Activated CD4-positive, alpha-beta memory T cell treated with anti-CD3 and anti-CD28 coated beads for 36 hours (primary cell): ENCODE results near the gene OGFOD2. TPM values are rescaled to one million over a fixed set of nuclear protein-coding genes. Genes with fewer than 3 reads are reported as not detected.
"Not testable (repeated sequence)": the region's sequence is repeated elsewhere in the genome, so short reads cannot be mapped to it uniquely, and the experiment has no call there.

Source experiments
- CTCF ChIA-PET: fragments of 350-600 bp; sonication (Branson Sonifier 250); formaldehyde crosslinking; loops from one replicate; lab custom pipeline; 2021; ENCODE audit warnings: antibody characterized with exemption, inconsistent platforms; lab: Charles Lee
- POLR2A ChIA-PET: fragments of 350-600 bp; sonication (Branson Sonifier 250); formaldehyde crosslinking; loops from one replicate; lab custom pipeline; 2021; ENCODE audit warnings: antibody characterized with exemption; lab: Charles Lee
- DNase-seq: peaks from one replicate; pipeline ENCODE4 v3.0.0-alpha.2; 2020
- H3K27ac Mint-ChIP-seq: one replicate; pipeline ENCODE4 v1.8.0; 2021; ENCODE audit warnings: mixed read lengths
- H3K27me3 Mint-ChIP-seq: one replicate; pipeline ENCODE4 v1.8.0; 2021; ENCODE audit warnings: mixed read lengths
- H3K36me3 Mint-ChIP-seq: one replicate; pipeline ENCODE4 v1.8.0; 2021; ENCODE audit warnings: mixed read lengths
- H3K4me1 Mint-ChIP-seq: one replicate; pipeline ENCODE4 v1.8.0; 2021; ENCODE audit warnings: low read depth, mixed read lengths
- H3K4me3 Mint-ChIP-seq: one replicate; pipeline ENCODE4 v1.8.0; 2021; ENCODE audit warnings: mild to moderate bottlenecking, mixed read lengths
- H3K9me3 Mint-ChIP-seq: one replicate; pipeline ENCODE4 v1.8.0; 2021; ENCODE audit warnings: mixed read lengths
- intact Hi-C: fragments of 100-400 bp; cut with micrococcal nuclease; formaldehyde crosslinking; loops from one replicate; pipeline ENCODE4 v1.15.1; 2023
- total RNA-seq, 2 experiments: library from RNA; stranded (reverse); gene quantifications; one replicate each; pipeline ENCODE4 v1.2.3, GENCODE V29; 2021

Gene OGFOD2
- total RNA-seq: 10 to 100 TPM; 22.6 to 23.7 TPM

DNA sequence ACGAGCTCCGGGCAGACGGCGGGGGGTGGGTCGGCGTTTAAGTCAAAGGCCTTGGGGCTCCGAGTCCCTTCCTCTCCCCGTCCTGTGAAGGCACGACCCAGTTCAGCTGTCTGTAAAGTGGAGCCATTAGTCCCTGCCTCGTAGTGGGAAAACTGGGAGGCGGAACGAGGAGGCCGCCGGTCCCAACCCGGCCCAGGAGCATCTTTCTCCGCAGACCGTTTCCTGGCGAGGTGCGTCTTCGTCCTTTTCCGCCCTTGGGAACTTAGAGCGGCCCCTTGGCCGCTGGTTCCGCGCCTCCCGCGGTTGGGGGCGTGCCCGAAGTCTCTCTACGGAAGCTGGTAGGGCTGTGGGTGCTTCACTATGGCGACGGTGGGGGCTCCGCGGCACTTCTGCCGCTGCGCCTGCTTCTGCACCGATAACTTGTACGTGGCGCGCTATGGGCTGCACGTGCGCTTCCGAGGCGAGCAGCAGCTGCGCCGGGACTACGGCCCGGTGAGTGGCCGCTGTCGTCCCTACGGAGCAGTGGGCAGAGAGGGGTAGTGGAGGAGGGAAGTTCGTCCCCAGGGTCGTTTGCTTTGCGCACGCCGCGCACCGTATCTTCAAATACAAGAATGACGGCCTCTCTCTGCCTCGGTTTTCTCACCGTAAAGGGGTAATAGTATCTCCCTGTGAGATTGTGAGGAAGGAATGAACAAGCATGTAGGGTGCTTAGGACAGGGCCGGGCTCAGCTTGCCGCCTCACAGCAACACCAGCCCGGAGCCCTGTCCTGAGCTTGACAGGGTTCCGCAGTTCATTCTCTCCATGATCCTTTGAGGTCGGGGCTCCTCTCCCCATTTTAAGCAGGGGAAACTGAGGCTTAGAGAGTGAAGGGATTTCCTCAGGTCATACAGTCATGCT, at the start of gene OGFOD2:
OGFOD2 (plus strand) TSS at position 353 of the 898 bp plus-strand sequence; CDS start at position 361, 8 bp downstream.
- H3K9me3 Mint-ChIP-seq: no peaks in the 10 kb centered on the region
- H3K36me3 Mint-ChIP-seq: no peaks in the 10 kb centered on the region
- peaks cover 28% of the 10 kb centered on the region for H3K4me1 Mint-ChIP-seq
- intact Hi-C loops: loop anchor here (1.0 to 10.0 kb wide), 8 partner anchors 9 to 626 kb away; partner anchors contain the start of genes ABCB9, MPHOSPH9, MTRFR and SBNO1
- ChIA-PET POLR2A (interaction anchor here (0.6 to 2.2 kb wide), 8 partner anchors 8 to 608 kb away, joined by 3 to 12 read pairs (median 6); partner anchors contain the start of genes ABCB9, MPHOSPH9 and MTRFR), CTCF (interaction anchor here (1.0 to 2.4 kb wide), 12 partner anchors 9 to 267 kb away, joined by 3 to 13 read pairs (median 4); partner anchors contain the start of genes ABCB9 and PITPNM2)
- H3K27me3 Mint-ChIP-seq: no peaks in the 10 kb centered on the region
- H3K27ac Mint-ChIP-seq: peak within 1 kb of the TSS; percentile 99
- peak; percentile 96 for DNase-seq
- peak within 1 kb of the TSS; percentile 98 for H3K4me3 Mint-ChIP-seq

DNA sequence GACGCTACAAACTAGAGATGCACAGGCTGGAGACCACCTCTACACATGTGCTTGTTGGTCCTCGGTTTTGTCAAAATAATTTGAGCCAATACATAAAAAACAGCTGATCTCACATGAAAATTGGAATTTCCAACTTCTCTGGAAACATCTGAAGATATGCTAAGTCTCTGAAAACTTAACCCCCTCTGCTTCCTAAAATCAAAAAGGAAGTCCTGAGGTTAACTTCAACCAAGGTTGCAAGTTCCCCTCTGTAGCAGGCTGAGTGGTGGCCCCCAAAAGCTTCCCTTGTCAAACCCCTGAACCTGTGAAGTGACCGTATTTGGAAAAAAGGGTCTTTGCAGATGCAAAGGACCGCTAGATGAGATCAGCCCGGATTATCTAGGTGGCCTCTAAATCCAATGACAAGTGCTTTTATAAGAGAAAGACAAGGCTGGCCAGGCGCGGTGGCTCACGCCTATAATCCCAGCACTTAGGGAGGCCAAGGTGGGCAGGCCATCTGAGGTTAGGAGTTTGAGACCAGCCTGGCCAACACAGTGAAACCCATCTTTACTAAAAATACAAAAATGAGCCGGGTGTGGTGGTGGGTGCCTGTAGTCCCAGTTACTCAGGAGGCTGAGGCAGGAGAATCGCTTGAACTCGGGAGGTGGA, 47.2 kb upstream of the OGFOD2 start:
- DNase-seq: no peak
- no peaks in the 10 kb centered on the region for H3K4me1 Mint-ChIP-seq
- no peak overlapping the region for H3K4me3 Mint-ChIP-seq
- ChIA-PET CTCF (interaction anchor here (0.9 kb wide), 1 partner anchor 67 kb away, joined by 3 read pairs; no protein-coding TSS in a partner anchor), POLR2A (no interaction called here)
- H3K27me3 Mint-ChIP-seq: no peaks in the 10 kb centered on the region
- H3K9me3 Mint-ChIP-seq: no peaks in the 10 kb centered on the region
- intact Hi-C loops: no loop called here
- H3K36me3 Mint-ChIP-seq: no peaks in the 10 kb centered on the region
- H3K27ac Mint-ChIP-seq: no peak overlapping the region

DNA sequence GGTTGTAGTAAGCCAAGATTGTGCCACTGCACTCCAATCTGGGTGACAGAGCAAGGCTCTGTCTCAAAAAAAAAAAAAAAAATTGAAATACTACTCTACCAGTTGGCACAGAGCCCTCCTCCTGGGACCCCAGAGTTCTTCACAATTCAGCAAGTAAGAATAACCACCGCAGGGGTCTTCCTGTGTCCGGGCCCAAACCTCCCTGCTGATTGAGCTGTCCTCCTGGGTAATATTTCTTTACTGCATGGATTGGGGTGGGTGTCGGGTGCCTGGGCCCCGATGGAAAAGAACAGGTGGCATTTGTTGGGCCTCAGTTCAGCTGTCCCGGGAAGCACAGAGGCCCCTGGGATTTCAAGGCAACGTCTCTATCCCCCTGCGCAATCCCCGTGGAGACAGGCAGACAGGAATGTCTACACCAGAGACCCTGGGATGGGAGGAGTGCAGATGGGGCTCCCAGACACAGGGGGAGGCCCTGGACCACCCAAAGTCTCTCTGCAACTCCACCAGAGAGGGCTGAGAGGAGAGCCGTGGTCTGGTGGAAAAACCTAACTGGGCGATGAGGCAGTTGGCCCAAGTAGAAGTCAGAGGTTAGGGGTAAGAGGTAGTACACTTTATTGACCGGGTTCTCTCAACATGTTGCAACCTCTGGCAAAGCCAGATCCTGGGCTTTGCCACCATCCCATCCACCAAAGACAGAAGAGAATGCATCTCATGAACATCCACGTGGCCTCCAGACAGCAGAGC, 46.5 kb upstream of the OGFOD2 start:
- Mint-ChIP-seq H3K27ac (no peak overlapping the region), H3K36me3 (no peaks in the 10 kb centered on the region), H3K4me1 (no peaks in the 10 kb centered on the region), H3K4me3 (no peak overlapping the region), H3K9me3 (no peaks in the 10 kb centered on the region), H3K27me3 (no peaks in the 10 kb centered on the region)
- no peak for DNase-seq
- ChIA-PET CTCF (interaction anchor here (0.9 kb wide), 1 partner anchor 68 kb away, joined by 3 read pairs; no protein-coding TSS in a partner anchor), POLR2A (no interaction called here)
- intact Hi-C loops: no loop called here

DNA sequence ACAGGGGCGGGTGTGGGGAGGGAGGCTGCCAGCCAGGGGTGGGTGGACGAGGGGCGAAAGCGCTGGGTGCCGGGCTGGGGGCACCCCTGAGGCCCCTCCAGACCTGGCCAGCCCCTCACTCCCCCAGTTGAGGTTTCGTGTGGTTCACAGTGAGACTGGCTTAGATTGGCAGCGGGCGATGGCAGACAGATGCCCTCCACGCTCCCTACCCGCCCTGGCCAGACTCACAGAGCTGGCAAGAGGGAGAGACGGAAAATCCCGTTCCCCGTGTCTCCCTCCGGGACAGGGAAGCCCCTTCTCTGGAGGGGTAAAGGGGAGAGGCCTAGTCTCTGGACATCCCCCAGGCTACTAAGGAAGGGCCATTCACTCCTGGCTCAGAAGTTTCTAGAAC, 45.9 kb upstream of the OGFOD2 start:
- ChIA-PET POLR2A (no interaction called here), CTCF (interaction anchor here (0.9 kb wide), 1 partner anchor 68 kb away, joined by 3 read pairs; no protein-coding TSS in a partner anchor)
- H3K4me3 Mint-ChIP-seq: no peak overlapping the region
- intact Hi-C loops: no loop called here
- no peak for DNase-seq
- H3K27ac Mint-ChIP-seq: no peak overlapping the region
- H3K9me3 Mint-ChIP-seq: no peaks in the 10 kb centered on the region
- no peaks in the 10 kb centered on the region for H3K27me3 Mint-ChIP-seq
- H3K36me3 Mint-ChIP-seq: no peaks in the 10 kb centered on the region
- H3K4me1 Mint-ChIP-seq: no peaks in the 10 kb centered on the region

DNA sequence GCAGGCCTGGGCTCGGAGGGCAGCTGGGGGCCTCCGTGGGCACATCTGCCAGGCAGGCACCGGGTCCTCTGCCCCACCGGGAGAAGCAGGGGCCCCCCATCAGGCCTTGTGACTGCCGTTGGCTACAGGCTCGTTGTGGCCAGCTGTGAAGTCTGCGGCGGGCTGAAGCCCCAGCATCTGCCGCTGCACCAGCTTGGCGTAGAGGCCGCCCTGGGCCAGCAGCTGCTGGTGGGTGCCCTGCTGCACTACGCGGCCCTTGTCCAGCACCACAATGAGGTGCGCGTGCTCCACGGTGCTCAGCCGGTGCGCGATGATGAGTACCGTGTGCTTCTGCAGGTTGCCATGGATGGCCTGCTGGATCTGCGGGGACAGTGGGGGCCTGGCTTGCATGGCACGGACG, 45.2 kb upstream of the OGFOD2 start:
- Mint-ChIP-seq H3K27me3 (no peaks in the 10 kb centered on the region), H3K4me1 (no peaks in the 10 kb centered on the region), H3K27ac (no peak overlapping the region), H3K36me3 (no peaks in the 10 kb centered on the region), H3K9me3 (no peaks in the 10 kb centered on the region), H3K4me3 (no peak overlapping the region)
- intact Hi-C loops: no loop called here
- POLR2A ChIA-PET: no interaction called here
- CTCF ChIA-PET: interaction anchor here (1.1 kb wide), 1 partner anchor 23 kb away, joined by 4 read pairs; no protein-coding TSS in a partner anchor
- no peak for DNase-seq

DNA sequence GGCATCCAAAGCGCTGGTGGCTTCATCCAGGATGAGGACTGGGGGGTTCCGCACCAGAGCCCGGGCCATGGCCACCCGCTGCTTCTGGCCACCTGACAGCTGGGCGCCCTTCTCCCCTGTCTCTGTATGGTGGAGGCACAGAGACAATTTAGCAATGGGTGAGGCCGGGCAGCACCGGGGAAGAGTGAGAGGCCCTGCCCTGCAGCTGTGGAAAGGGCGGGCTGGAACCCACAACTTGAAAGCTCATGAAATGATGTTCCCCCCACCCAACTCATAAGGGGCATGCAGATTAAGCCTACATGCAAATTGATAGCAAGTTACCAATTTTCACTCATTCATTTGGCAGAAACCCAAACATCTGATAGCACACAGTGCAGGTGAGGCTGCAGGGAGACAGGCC, 42.8 kb upstream of the OGFOD2 start:
- ChIA-PET CTCF (no interaction called here), POLR2A (no interaction called here)
- no peak overlapping the region for H3K4me3 Mint-ChIP-seq
- no peak overlapping the region for H3K27ac Mint-ChIP-seq
- intact Hi-C loops: no loop called here
- no peaks in the 10 kb centered on the region for H3K27me3 Mint-ChIP-seq
- no peak for DNase-seq
- H3K36me3 Mint-ChIP-seq: no peaks in the 10 kb centered on the region
- no peaks in the 10 kb centered on the region for H3K4me1 Mint-ChIP-seq
- H3K9me3 Mint-ChIP-seq: no peaks in the 10 kb centered on the region

DNA sequence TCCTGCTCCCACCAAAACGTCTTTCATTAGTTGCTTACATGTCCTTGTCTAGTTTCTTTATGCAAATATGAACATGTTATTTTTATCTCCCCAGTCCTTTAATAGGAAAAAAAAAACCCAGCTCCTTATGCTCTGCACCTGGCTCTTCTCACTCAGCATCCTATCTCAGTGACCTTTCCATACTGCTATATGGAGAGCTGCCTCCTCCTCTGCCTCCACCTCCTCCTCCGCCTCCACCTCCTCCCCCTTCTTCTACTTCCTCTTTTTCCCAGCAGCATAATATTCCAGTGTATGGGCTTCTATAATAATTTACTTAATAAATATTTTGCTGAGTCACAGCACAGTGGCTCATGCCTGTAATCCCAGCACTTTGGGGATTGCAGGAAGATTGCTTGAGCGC, 40.3 kb upstream of the OGFOD2 start:
- no peak overlapping the region for H3K27ac Mint-ChIP-seq
- no peak for DNase-seq
- H3K4me3 Mint-ChIP-seq: no peak overlapping the region
- no peaks in the 10 kb centered on the region for H3K27me3 Mint-ChIP-seq
- no peaks in the 10 kb centered on the region for H3K4me1 Mint-ChIP-seq
- H3K9me3 Mint-ChIP-seq: no peaks in the 10 kb centered on the region
- ChIA-PET POLR2A (no interaction called here), CTCF (interaction anchor here (0.9 kb wide), 1 partner anchor 11 kb away, joined by 3 read pairs; no protein-coding TSS in a partner anchor)
- intact Hi-C loops: no loop called here
- H3K36me3 Mint-ChIP-seq: no peaks in the 10 kb centered on the region

DNA sequence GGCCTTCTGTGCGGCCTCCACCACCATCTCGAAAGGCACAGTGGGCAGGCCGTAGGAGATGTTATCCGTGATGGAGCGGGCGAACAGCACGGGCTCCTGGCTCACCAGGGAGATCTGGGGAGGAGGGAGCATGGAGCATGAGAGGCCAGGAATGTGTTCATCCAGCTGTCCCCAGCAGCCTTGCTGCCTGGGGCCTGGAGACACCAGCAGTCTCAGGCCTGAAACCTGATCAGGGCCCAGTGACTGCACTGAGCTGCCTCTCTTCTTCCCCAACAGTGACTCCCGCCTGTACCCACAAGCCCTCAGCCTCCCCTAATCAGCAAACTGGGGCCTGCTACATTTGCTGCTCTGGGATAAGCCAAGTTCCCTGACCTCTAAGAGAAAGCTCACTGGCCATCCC, 39.7 kb upstream of the OGFOD2 start:
- ChIA-PET CTCF (interaction anchor here (0.9 kb wide), 1 partner anchor 11 kb away, joined by 3 read pairs; no protein-coding TSS in a partner anchor), POLR2A (no interaction called here)
- Mint-ChIP-seq H3K27me3 (no peaks in the 10 kb centered on the region), H3K27ac (no peak overlapping the region), H3K4me1 (no peaks in the 10 kb centered on the region), H3K36me3 (no peaks in the 10 kb centered on the region), H3K4me3 (no peak overlapping the region), H3K9me3 (no peaks in the 10 kb centered on the region)
- intact Hi-C loops: no loop called here
- DNase-seq: no peak

DNA sequence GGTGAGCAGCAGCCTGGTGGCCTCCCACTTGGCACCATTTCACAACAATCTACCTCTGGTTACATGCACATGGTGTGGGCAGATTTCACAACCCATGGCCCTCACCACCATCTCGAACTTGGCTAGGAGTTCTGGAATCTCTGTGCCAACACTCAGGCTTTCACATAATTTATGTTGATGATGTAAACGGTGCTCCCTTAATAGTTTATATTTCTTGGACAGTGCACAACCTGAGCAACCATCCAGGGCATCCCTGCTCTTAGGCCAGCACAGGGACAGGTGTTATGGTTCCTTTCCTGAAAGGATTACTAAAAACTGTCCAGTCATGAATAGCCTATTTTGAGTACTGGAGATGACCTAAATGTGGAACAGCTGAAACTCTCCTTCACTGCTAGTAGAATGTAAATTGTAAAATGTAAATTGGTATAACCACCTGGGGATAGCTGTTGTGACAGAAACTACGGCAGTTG, 37.4 kb upstream of the OGFOD2 start:
- ChIA-PET POLR2A (no interaction called here), CTCF (interaction anchor here (2.8 kb wide), 1 partner anchor 77 kb away, joined by 12 read pairs; no protein-coding TSS in a partner anchor)
- intact Hi-C loops: no loop called here
- DNase-seq: no peak
- Mint-ChIP-seq H3K4me1 (no peaks in the 10 kb centered on the region), H3K36me3 (no peaks in the 10 kb centered on the region), H3K9me3 (no peaks in the 10 kb centered on the region), H3K27ac (no peak overlapping the region), H3K27me3 (no peaks in the 10 kb centered on the region), H3K4me3 (no peak overlapping the region)

DNA sequence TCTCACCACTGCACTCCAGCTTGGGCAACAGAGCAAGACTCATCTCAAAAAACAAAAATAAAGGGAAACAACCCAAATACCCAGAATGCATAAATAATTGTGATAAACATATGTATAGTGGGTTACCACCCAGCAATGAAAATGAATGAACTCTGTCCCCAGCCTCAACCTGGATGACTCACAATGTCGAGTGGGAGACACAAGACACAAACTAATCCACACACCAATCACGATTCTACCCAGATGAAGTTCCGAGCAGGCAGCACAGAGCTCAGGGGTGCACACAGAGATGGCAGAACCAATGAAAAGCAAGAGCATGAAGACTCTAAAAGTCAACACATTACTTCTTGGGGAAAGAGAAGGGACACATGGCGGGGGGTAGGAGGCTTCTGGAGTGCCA, 35.9 kb upstream of the OGFOD2 start:
- CTCF ChIA-PET: interaction anchor here (0.7 to 2.8 kb wide), 3 partner anchors 13 to 594 kb away, joined by 3 to 12 read pairs (median 5); no protein-coding TSS in a partner anchor
- H3K4me3 Mint-ChIP-seq: no peak overlapping the region
- H3K36me3 Mint-ChIP-seq: no peaks in the 10 kb centered on the region
- DNase-seq: no peak
- H3K9me3 Mint-ChIP-seq: no peaks in the 10 kb centered on the region
- H3K27me3 Mint-ChIP-seq: no peaks in the 10 kb centered on the region
- intact Hi-C loops: no loop called here
- no peak overlapping the region for H3K27ac Mint-ChIP-seq
- POLR2A ChIA-PET: no interaction called here
- peaks cover 7% of the 10 kb centered on the region for H3K4me1 Mint-ChIP-seq

DNA sequence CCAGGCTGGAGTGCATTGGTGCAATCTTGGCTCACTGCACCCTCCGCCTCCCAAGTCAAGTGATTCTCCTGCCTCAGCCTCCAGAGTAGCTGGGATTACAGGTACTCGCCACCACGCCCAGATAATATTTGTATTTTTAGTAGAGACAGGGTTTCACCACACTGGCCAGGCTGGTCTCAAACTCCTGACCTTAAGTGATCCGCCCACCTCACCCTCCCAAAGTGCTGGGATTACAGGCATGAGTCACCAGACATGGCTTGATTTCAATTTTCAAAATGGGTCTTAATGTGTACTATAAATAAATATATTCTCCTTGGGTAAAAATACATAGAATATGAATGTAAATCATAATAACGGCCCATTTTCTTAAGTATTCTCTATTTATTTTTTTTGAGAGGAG, 33.7 kb upstream of the OGFOD2 start:
- intact Hi-C loops, H3K9me3 Mint-ChIP-seq, H3K4me1 Mint-ChIP-seq, H3K27ac Mint-ChIP-seq, H3K27me3 Mint-ChIP-seq, H3K4me3 Mint-ChIP-seq, DNase-seq, H3K36me3 Mint-ChIP-seq, POLR2A ChIA-PET, CTCF ChIA-PET: not testable (repeated sequence)
